ENCODE data around the gene COQ4.
"Not testable (repeated sequence)": the region's sequence is repeated elsewhere in the genome, so short reads cannot be mapped to it uniquely, and the experiment has no call there.

The COQ4 gene

GRCh38 chr9:128322404-128323211 lies at the start of gene COQ4, which contains the start of gene TRUB2:
TSS of gene COQ4 (plus strand) at chr9:128322839. CDS start at chr9:128322859, 20 bp downstream.
TSS of gene TRUB2 (minus strand) at chr9:128322447. CDS start at chr9:128322408, 39 bp downstream.
- H3K27ac ChIP-seq: peak within 1 kb of the TSS; percentile 98
- H3K27me3 ChIP-seq (ENCODE audit: insufficient read depth, low read depth, severe bottlenecking): no peaks in the 10 kb centered on the region
- peak within 1 kb of the TSS; percentile 98 for H3K4me3 ChIP-seq (ENCODE audit: low read depth, low read length)
- H3K36me3 ChIP-seq: peaks cover 76% of the 10 kb centered on the region
- H3K9me3 ChIP-seq (ENCODE audit: severe bottlenecking): no peaks in the 10 kb centered on the region
- peak; percentile 97 for DNase-seq
- TF ChIP-seq CTCF (IDR thresholded peaks at IDR 0.05; ENCODE audit: low read depth, low read length): 0 out of 2 replicates have a peak, but pooled peaks have one; percentile 10

- DNase-seq: no peak
- Histone ChIP-seq H3K27ac (no peak overlapping the region), H3K36me3 (peaks cover 27% of the 10 kb centered on the region), H3K27me3 (ENCODE audit: insufficient read depth, low read depth, severe bottlenecking) (no peaks in the 10 kb centered on the region), H3K9me3 (ENCODE audit: severe bottlenecking) (no peaks in the 10 kb centered on the region), H3K4me3 (ENCODE audit: low read depth, low read length) (no peak overlapping the region)
- no peak for TF ChIP-seq CTCF (IDR thresholded peaks at IDR 0.05; ENCODE audit: low read depth, low read length)
Observed at GRCh38 chr9:128274245-128274644, 48.4 kb upstream of the COQ4 start.

GRCh38 chr9:128275198-128276007 lies 47.2 kb upstream of the COQ4 start, which contains the start of gene GOLGA2:
TSS of gene GOLGA2 (minus strand) at chr9:128276007. CDS start at chr9:128275976, 31 bp downstream.
- no peak for DNase-seq

GRCh38 chr9:128276008-128276573 lies 46.5 kb upstream of the COQ4 start, which contains the start of gene SWI5:
TSS of gene SWI5 (plus strand) at chr9:128276276.
- TF ChIP-seq CTCF (IDR thresholded peaks at IDR 0.05; ENCODE audit: low read depth, low read length): no peak
- Histone ChIP-seq H3K27ac (peak within 1 kb of the TSS; percentile 77), H3K27me3 (ENCODE audit: insufficient read depth, low read depth, severe bottlenecking) (no peaks in the 10 kb centered on the region), H3K36me3 (peaks cover 23% of the 10 kb centered on the region), H3K9me3 (ENCODE audit: severe bottlenecking) (no peaks in the 10 kb centered on the region), H3K4me3 (ENCODE audit: low read depth, low read length) (peak within 1 kb of the TSS; percentile 94)
- DNase-seq: peak; percentile 100

More at GRCh38 chr9:128275198-128276007, 47.2 kb upstream of the COQ4 start, which contains the start of gene GOLGA2:
- no peaks in the 10 kb centered on the region for H3K9me3 ChIP-seq (ENCODE audit: severe bottlenecking)
- H3K27me3 ChIP-seq (ENCODE audit: insufficient read depth, low read depth, severe bottlenecking): no peaks in the 10 kb centered on the region
- H3K27ac ChIP-seq: peak within 1 kb of the TSS; percentile 77
- H3K36me3 ChIP-seq: peaks cover 27% of the 10 kb centered on the region
- H3K4me3 ChIP-seq (ENCODE audit: low read depth, low read length): peak within 1 kb of the TSS; percentile 94
- no peak for TF ChIP-seq CTCF (IDR thresholded peaks at IDR 0.05; ENCODE audit: low read depth, low read length)

- peak overlapping the region; percentile 77 for H3K27ac ChIP-seq
- no peaks in the 10 kb centered on the region for H3K9me3 ChIP-seq (ENCODE audit: severe bottlenecking)
- no peaks in the 10 kb centered on the region for H3K27me3 ChIP-seq (ENCODE audit: insufficient read depth, low read depth, severe bottlenecking)
- DNase-seq: no peak
- peaks cover 17% of the 10 kb centered on the region for H3K36me3 ChIP-seq
- no peak for TF ChIP-seq CTCF (IDR thresholded peaks at IDR 0.05; ENCODE audit: low read depth, low read length)
- H3K4me3 ChIP-seq (ENCODE audit: low read depth, low read length): peak overlapping the region; percentile 94
Observed at GRCh38 chr9:128276574-128277270, 45.9 kb upstream of the COQ4 start.

GRCh38 chr9:128279088-128280073 lies 43.3 kb upstream of the COQ4 start:
- not testable (repeated sequence) for H3K36me3 ChIP-seq; H3K27me3 ChIP-seq (ENCODE audit: insufficient read depth, low read depth, severe bottlenecking); H3K4me3 ChIP-seq (ENCODE audit: low read depth, low read length); DNase-seq; H3K9me3 ChIP-seq (ENCODE audit: severe bottlenecking)
- peak overlapping the region; percentile 6 for H3K27ac ChIP-seq

All from WERI-Rb-1 (cell line).